Suprapubic skin (tissue), 3 donors: ENCODE results near the gene WNT7A.

Experiments
- CTCF ChIP-seq, 2 donors: fragments of 200-600 bp in 1 of 2; fragments of 450-650 bp in 1 of 2; sonication (generic) in 1 of 2; IDR thresholded peaks; one replicate each; pipeline ENCODE4 v1.5.1; 2016 to 2019; ENCODE audit warnings: antibody characterized with exemption in 2 of 2, mild to moderate bottlenecking in 1 of 2, moderate library complexity in 1 of 2
- POLR2A ChIP-seq, 2 donors: fragments of 450-650 bp; IDR thresholded peaks; one replicate each; pipeline ENCODE4 v1.6.1; 2017; ENCODE audit warnings: antibody characterized with exemption in 2 of 2, mild to moderate bottlenecking in 2 of 2, moderate library complexity in 2 of 2

- TF ChIP-seq CTCF (IDR thresholded peaks at IDR 0.05) (no peak), POLR2A (IDR thresholded peaks at IDR 0.05) (no peak)
Observed at GRCh38 chr3:13846716-13847570, 32.9 kb downstream of the WNT7A start.
